HepG2 (cell line): Measurements from ENCODE around the gene SCN9A.

Experiments used
- CBX5 ChIP-seq: sonication (generic); formaldehyde crosslinking; IDR thresholded peaks from 2 replicates; pipeline ENCODE4 v1.4.0; 2020; ENCODE audit warnings: missing genetic modification reagents, borderline replicate concordance
- ZNF274 ChIP-seq: sonication (generic); formaldehyde crosslinking; IDR thresholded peaks from 2 replicates; pipeline ENCODE4 v1.5.1; 2020; ENCODE audit warnings: mild to moderate bottlenecking, missing genetic modification reagents

DNA sequence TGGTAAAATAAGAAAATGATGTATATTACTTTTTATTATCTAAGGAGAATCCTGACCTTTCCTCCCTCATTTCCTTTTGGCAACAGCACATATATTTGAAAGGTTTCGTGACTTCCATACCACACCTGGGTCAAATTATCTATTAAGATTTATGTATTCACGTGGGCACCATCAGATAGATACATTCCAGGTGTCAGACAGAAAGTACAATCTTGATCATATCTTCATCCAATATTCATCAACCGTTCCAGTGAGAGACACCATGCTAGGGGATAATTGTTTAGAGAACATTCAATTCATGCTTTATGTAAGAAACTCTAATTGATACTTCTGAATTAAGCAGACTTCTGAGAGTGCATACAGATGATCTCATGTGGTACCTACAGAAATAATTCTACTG lies 73.7 kb downstream of the SCN9A start:
- TF ChIP-seq CBX5 (CRISPR knock-in tag) (no peak), ZNF274 (no peak)
